HG03575 (cell line): ENCODE results near the gene LRRC4C.

Source experiments
- ATAC-seq: cut with Tn5 transposase; IDR thresholded peaks from one replicate; pipeline ENCODE4 v1.9.1; 2021; ENCODE audit not compliant: unreplicated experiment, insufficient number of reproducible peaks, low FRiP score; ENCODE audit errors: extremely low read depth

LRRC4C gene

GRCh38 chr11:40387240-40387980 is 1072.0 kb downstream of the LRRC4C start:
- ATAC-seq, result no peak

DNA sequence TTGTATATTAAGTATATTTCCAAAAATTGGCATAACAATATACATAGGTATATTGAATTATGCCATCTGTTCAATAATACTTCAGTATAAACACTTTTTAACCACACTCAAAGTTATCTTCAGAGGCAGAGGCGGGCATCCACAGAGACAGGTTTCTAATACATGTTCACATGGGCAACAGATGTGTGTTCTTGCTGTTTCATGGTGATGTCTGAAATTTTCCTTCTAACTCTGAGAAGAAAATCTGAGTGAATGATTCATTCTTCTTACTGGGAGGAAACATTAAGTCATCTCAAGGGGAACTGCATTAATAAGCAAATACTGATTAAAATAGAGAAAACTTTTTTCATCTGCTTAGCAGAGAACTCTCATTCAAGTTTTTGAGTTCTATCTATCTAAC is 1074.5 kb downstream of the LRRC4C start:
- no peak for ATAC-seq

GRCh38 chr11:40381481-40381880 is 1078.0 kb downstream of the LRRC4C start:
- ATAC-seq, result no peak

GRCh38 chr11:40380835-40381234 is 1078.6 kb downstream of the LRRC4C start:
- no peak for ATAC-seq

GRCh38 chr11:40376331-40376730 is 1083.1 kb downstream of the LRRC4C start:
- ATAC-seq, result no peak

DNA sequence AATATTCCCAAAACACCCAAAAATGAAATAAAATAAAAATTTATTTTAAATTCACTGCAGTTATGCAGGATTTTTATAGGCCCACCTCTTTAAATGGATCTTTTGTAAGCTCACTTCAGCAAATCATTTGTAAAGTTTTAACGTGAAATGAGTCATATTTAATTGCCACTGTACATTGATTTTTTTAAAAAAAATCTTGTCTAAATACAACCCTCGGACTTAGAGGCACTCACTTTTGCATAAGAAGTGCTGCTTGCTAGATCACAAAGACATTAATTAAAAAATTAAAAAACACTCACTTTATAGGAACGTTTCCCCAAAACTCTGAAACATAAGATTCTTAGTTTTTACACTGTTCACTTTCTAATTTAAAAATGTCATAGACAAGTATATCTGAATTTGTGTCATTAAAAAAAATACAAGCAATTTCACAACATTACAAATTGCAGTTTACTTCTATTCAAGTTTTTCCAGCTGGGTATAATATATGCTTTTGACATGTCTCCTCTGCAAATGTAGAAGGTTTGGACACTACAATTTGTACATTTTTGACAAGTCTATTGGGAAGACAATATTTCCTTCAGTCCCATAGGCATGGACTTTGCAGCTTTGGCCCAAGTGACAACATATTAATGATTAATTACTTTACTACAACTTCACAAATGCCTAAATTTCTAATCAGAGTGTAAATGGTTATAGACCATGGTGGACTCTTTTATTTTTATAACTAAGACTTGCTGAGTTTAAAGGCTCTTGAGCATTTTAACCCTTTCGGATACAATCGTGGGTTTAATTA is 1088.4 kb downstream of the LRRC4C start:
- no peak for ATAC-seq

- no peak for ATAC-seq
Measured at GRCh38 chr11:40360206-40360798, 1099.2 kb downstream of the LRRC4C start.

- no peak for ATAC-seq
Measured at GRCh38 chr11:40354121-40354520, 1105.3 kb downstream of the LRRC4C start.

DNA sequence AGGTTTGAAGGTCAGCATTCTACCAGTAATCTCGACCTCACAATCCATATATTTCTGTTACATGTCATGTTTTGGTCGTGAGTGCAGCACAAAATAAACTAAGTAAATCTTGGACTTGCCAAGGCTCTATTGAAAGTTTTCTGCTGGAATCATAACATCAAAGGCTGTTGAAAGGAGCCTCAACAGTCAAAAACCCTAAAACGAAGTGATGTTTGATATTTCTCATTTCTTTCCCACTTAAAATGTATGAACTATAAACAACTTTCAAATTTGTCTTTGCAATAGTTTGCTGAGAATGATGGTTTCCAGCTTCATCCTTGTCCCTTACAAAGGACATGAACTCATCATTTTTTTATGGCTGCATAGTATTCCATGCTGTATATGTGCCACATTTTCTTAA is 1118.5 kb downstream of the LRRC4C start:
- no peak for ATAC-seq

GRCh38 chr11:40338739-40339138 is 1120.7 kb downstream of the LRRC4C start:
- no peak for ATAC-seq

DNA sequence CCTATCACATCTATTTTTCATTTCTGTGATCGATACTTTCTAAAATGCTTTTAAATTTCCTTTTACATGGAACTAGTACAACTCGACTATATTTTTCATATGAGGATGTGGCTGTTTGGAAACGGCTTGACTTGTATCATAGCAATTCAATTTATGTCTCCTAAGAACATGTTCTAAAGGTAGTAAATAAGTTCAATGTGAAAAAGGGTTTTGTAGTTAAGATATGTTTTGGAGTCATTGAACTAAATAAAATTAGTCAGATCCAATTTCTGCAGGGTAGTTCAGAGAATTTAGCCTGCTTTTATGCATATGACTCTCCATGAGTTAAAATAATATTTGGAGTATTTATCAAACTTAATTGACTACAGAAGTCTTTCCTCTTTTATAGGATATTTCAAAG is 1121.4 kb downstream of the LRRC4C start:
- no peak for ATAC-seq

DNA sequence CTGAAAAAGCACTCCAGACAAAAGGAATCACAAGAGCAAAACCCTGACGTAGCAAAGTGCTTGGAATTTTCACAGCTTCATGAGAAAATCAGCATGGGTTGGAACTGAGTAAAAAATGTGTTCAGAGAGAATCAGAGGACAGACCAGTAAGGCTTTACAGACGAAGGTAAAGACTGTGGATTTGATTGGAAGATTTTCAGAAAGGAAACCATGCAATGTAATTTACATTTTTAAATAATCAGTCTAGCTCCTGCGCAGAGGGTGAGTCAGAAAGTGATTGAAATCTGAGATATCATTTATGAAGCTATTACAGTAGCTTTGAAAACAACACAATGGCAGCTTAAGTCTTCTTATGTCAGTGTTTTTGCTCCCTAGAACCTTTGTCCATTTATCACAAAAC is 1122.3 kb downstream of the LRRC4C start:
- ATAC-seq, result no peak

DNA sequence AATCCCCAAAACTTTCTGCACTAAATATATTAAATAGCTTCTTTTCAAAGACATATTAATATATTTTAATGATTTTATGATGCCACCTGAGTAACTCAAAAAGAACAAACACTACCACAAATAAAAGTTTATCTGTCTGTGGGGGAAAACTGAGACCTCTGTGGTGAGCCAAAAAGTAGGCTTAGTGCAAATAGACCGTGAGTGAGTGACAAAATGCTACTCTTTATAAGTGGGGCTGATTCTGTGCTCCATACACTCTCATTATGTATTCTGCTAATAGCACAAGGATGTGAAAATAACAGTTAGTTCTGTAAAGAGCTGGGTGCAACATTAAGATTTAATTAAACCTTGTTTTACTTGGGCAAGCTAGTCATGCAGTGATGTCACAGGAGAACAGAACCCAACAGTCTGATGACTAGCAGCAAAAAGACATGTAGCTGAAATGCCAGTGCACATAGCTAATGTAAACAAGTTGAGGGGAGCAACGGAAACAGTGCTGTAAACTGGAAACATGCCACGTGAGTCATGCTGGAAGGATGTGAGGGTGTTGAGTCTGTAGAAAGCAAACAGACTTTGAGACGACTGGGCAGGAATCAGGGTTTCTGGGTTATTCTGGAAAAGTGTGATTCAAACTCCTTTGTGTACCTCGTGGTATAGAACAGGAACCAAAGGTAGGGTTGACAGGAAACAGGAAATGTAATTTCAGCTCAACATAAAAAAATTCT is 1130.4 kb downstream of the LRRC4C start:
- ATAC-seq, result no peak

- ATAC-seq, result no peak
Measured at GRCh38 chr11:40323241-40323640, 1136.2 kb downstream of the LRRC4C start.

GRCh38 chr11:40321537-40321936 is 1137.9 kb downstream of the LRRC4C start:
- ATAC-seq, result no peak

- no peak for ATAC-seq
Measured at GRCh38 chr11:40316171-40316570, 1143.3 kb downstream of the LRRC4C start.

DNA sequence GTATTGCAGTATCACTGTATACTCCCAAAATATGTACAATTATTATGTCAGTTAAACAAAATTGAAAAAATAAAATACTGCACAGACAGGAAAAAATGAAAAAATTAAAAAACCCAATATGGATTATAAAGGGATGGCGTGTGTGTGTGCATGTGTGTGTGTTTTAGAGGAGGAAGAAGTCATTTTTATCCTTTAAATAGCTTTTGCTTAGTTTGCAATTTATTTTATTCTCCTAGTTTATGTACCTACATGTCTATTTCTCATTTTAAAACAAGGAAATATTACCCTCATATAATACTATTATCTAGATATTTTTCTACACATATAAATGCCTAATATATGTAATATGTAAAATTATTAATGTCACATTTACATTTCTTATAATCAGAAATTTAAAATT is 1144.3 kb downstream of the LRRC4C start:
- ATAC-seq, result no peak

DNA sequence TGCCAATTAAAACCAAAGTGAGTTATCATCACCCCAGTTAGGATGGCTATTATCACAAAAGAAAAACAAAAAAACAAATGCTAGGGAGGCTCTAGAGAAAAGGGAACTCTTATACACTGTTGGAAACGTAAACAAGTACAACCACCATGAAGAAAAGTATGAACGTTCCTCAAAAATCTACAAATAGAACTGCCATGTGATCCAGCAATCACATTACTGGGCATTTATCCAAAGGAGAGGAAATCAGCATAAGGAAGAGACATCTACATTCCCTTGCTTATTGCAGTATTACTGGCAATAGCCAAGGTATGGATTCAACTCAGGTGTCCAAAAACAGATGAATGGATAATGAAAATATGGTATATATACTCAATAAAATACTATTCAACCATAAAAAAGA is 1145.1 kb downstream of the LRRC4C start:
- ATAC-seq, result no peak

DNA sequence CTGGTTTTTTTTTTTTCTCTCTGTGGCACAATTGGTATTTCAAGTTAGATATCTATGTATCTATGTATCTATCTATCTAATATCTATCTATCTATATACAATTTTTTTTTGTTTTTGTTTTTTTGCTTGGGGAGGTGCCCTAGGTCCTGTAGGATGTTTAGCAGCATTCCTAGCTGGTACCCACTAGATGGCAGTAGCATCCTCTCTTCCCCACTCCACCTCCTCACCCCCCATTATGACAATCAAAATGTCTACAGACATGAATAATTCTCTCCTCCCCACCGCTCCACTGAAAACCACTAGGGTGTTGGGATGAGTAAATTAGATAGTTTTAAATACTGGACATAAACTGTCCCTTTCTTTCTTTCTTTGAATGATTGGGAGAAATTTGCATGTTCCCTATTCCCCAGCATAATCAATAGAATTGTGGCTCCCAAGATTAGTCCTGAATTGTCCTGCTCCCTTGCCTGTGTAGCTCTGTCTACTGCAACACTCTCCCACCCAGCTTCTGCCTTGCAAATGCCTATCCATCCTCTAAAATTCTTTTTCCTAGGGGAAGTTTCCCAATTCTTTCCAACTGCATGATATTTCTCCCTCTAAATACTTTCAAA is 1152.4 kb downstream of the LRRC4C start:
- ATAC-seq, result no peak
